SK-N-SH (cell line): ENCODE measurements around the gene LGR5.

Experiments used
- CTCF ChIP-seq: fragments of 200-600 bp; sonication (generic); IDR thresholded peaks from 2 replicates; pipeline ENCODE4 v1.6.1; 2017; ENCODE audit warnings: antibody characterized with exemption, mild to moderate bottlenecking, moderate library complexity
- EP300 ChIP-seq, 2 experiments: IDR thresholded peaks; 2 replicates each; pipeline versions ENCODE4 v1.4.0 to v1.6.1; 2012; ENCODE audit warnings: borderline replicate concordance in 1 of 2, low read depth in 1 of 2, low read length in 1 of 2
- EZH2phosphoT487 ChIP-seq: fragments of 200-600 bp; sonication (generic); IDR thresholded peaks from 2 replicates; pipeline ENCODE4 v1.6.1; 2017; ENCODE audit warnings: low read depth, mixed run types, mild to moderate bottlenecking, antibody characterized with exemption, moderate library complexity, borderline replicate concordance
- SIN3A ChIP-seq: IDR thresholded peaks from 2 replicates; pipeline ENCODE4 v1.6.1; 2012; ENCODE audit warnings: low read depth, mild to moderate bottlenecking, low read length, moderate library complexity, borderline replicate concordance

DNA sequence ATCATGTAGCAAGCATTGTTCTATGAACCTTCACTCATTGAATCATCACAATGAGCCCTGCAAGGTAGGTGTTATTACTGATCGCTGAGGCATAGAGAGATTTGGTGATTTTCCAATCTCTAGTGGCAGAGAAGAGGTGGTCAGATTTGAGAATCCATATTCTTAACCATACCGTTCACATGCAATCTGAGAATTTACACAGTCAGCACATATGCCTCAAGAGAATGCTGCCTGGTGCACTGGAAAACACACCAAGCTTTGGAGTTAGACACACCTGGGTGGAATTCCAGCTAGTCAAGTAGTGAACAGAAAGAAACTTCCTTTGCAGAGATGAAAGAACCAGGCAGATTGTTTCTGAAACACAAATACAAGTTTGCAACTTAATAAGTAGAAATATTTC, 94.1 kb downstream of the LGR5 start:
- no peak for TF ChIP-seq SIN3A
- no peak for TF ChIP-seq CTCF
- TF ChIP-seq EZH2phosphoT487, result no peak
- no peak for TF ChIP-seq EP300 (IDR thresholded peaks at IDR 0.05; ENCODE audit: borderline replicate concordance in 1 of 2, low read depth in 1 of 2, low read length in 1 of 2)
